Hematopoietic multipotent progenitor cell treated with erythropoietin and hydrocortisone succinate and interleukin-3 and kit ligand, for 8 days (in vitro differentiated cells): ENCODE results near the gene KCNMB4.

ENCODE experiments used
- DNase-seq: peaks from one replicate; pipeline ENCODE4 v3.0.0-alpha.2; 2015

KCNMB4 gene

GRCh38 chr12:70448371-70448770 lies 82.3 kb downstream of the KCNMB4 start:
- no peak for DNase-seq

- no peak for DNase-seq
Measured at GRCh38 chr12:70449074-70449752, 83.1 kb downstream of the KCNMB4 start.

- no peak for DNase-seq
Measured at GRCh38 chr12:70449753-70450341, 83.8 kb downstream of the KCNMB4 start.

- DNase-seq, result no peak
Measured at GRCh38 chr12:70451528-70451927, 85.4 kb downstream of the KCNMB4 start.

- no peak for DNase-seq
Measured at GRCh38 chr12:70456953-70457352, 90.9 kb downstream of the KCNMB4 start.

- no peak for DNase-seq
Measured at GRCh38 chr12:70459786-70460185, 93.7 kb downstream of the KCNMB4 start.

GRCh38 chr12:70463997-70464396 lies 97.9 kb downstream of the KCNMB4 start:
- DNase-seq, result no peak

GRCh38 chr12:70466753-70467152 lies 100.7 kb downstream of the KCNMB4 start:
- DNase-seq, result no peak

- DNase-seq, result no peak
Measured at GRCh38 chr12:70467476-70467875, 101.4 kb downstream of the KCNMB4 start.

- DNase-seq, result no peak
Measured at GRCh38 chr12:70467918-70468733, 102.0 kb downstream of the KCNMB4 start.

- DNase-seq, result no peak
Measured at GRCh38 chr12:70468741-70469140, 102.7 kb downstream of the KCNMB4 start.

- DNase-seq, result no peak
Measured at GRCh38 chr12:70469221-70469820, 103.2 kb downstream of the KCNMB4 start.

GRCh38 chr12:70482764-70483163 lies 116.7 kb downstream of the KCNMB4 start:
- no peak for DNase-seq
